ENCODE measurements around the gene TRMT10B.
A peak's percentile ranks its signal among the peaks of the same experiment; 100 is the strongest.

Gene TRMT10B

GRCh38 chr9:37800631-37801286 lies 47.2 kb downstream of the TRMT10B start, which contains the start of gene DCAF10 (continued):
- TF ChIP-seq TSHZ1 (tag by site-specific recombination; IDR thresholded peaks at IDR 0.05; ENCODE audit: borderline replicate concordance) (0 out of 2 replicates have a peak, but pooled peaks have one; percentile 57), ZBTB10 (tag by site-specific recombination; IDR thresholded peaks at IDR 0.05) (peak; percentile 98), ZNF26 (tag by site-specific recombination; IDR thresholded peaks at IDR 0.05) (no peak), GFI1B (tag by site-specific recombination; IDR thresholded peaks at IDR 0.05) (no peak), ZSCAN5A (tag by site-specific recombination; IDR thresholded peaks at IDR 0.05) (peak; percentile 98), KLF7 (tag by site-specific recombination; IDR thresholded peaks at IDR 0.05; ENCODE audit: borderline replicate concordance) (peak; percentile 94), ZNF138 (tag by site-specific recombination; IDR thresholded peaks at IDR 0.05; ENCODE audit: borderline replicate concordance) (no peak), PRDM10 (tag by site-specific recombination; IDR thresholded peaks at IDR 0.05) (peak; percentile 62; the same call in 1 of the 2 replicates), ZNF777 (tag by site-specific recombination; IDR thresholded peaks at IDR 0.05; ENCODE audit: borderline replicate concordance) (peak; percentile 97), ZNF157 (tag by site-specific recombination; IDR thresholded peaks at IDR 0.05) (no peak), ZNF133 (tag by site-specific recombination; IDR thresholded peaks at IDR 0.05) (0 out of 2 replicates have a peak, but pooled peaks have one; percentile 8), KLF17 (tag by site-specific recombination; IDR thresholded peaks at IDR 0.05) (peak; percentile 95), PRDM6 (tag by site-specific recombination; IDR thresholded peaks at IDR 0.05) (no peak), GLI2 (tag by site-specific recombination; IDR thresholded peaks at IDR 0.05; ENCODE audit: borderline replicate concordance, low read depth) (no peak), ZNF214 (tag by site-specific recombination; IDR thresholded peaks at IDR 0.05; ENCODE audit: borderline replicate concordance) (no peak), KLF8 (tag by site-specific recombination; IDR thresholded peaks at IDR 0.05) (peak; percentile 98), ZNF658 (tag by site-specific recombination; IDR thresholded peaks at IDR 0.05) (no peak), ZNF560 (tag by site-specific recombination; IDR thresholded peaks at IDR 0.05; ENCODE audit: borderline replicate concordance) (no peak), ZIC2 (tag by site-specific recombination; IDR thresholded peaks at IDR 0.05) (0 out of 2 replicates have a peak, but pooled peaks have one; percentile 17), ZNF677 (tag by site-specific recombination; IDR thresholded peaks at IDR 0.05) (no peak), ZNF248 (tag by site-specific recombination; IDR thresholded peaks at IDR 0.05) (no peak), YY1 (tag by site-specific recombination; IDR thresholded peaks at IDR 0.05) (peak; percentile 84), ZNF341 (tag by site-specific recombination; IDR thresholded peaks at IDR 0.05; ENCODE audit: low read depth) (peak; percentile 56)
